Mesendoderm (in vitro differentiated cells): ENCODE measurements around the gene STARD4.

Source experiments
- DNase-seq: peaks from one replicate; pipeline ENCODE4 v3.0.0; 2013
- H2AK5ac ChIP-seq: 2 replicates; pipeline ENCODE4 v1.6.1; 2013; ENCODE audit warnings: low read length, inconsistent platforms
- H2BK120ac ChIP-seq: 2 replicates; pipeline ENCODE4 v1.6.1; 2013; ENCODE audit warnings: low read depth, mild to moderate bottlenecking, low read length, moderate library complexity, mixed read lengths
- H2BK15ac ChIP-seq: replicated peaks from 2 replicates; pipeline ENCODE4 v1.6.1; 2013; ENCODE audit warnings: low read depth, mild to moderate bottlenecking, moderate library complexity
- H2BK5ac ChIP-seq: 2 replicates; pipeline ENCODE4 v1.6.1; 2013; ENCODE audit warnings: low read length, inconsistent platforms
- H3K18ac ChIP-seq: 2 replicates; pipeline ENCODE4 v1.6.1; 2013; ENCODE audit warnings: mild to moderate bottlenecking, low read length, mixed read lengths
- H3K23ac ChIP-seq: one replicate; pipeline ENCODE4 v1.6.1; 2013; ENCODE audit warnings: low read length
- H3K27ac ChIP-seq: 2 replicates; pipeline ENCODE4 v1.5.1; 2013; ENCODE audit warnings: low read depth, mild to moderate bottlenecking, inconsistent platforms, low read length, moderate library complexity
- H3K27me3 ChIP-seq: 2 replicates; pipeline ENCODE4 v1.6.1; 2013; ENCODE audit warnings: low read length, control low read depth, mild to moderate bottlenecking, inconsistent platforms; ENCODE audit not compliant: insufficient read depth, poor library complexity
- H3K36me3 ChIP-seq: 2 replicates; pipeline ENCODE4 v1.6.1; 2013; ENCODE audit warnings: low read length, inconsistent platforms; ENCODE audit not compliant: control insufficient read depth, insufficient read depth
- H3K4ac ChIP-seq: one replicate; pipeline ENCODE4 v1.6.1; 2013; ENCODE audit warnings: low read depth, mild to moderate bottlenecking, low read length, moderate library complexity
- H3K4me1 ChIP-seq: 2 replicates; pipeline ENCODE4 v1.6.1; 2013; ENCODE audit warnings: low read depth, low read length, inconsistent platforms; ENCODE audit not compliant: control insufficient read depth
- H3K4me2 ChIP-seq: 2 replicates; pipeline ENCODE4 v1.6.1; 2013; ENCODE audit warnings: low read length
- H3K4me3 ChIP-seq: 2 replicates; pipeline ENCODE4 v1.5.1; 2013; ENCODE audit warnings: mild to moderate bottlenecking, low read length
- H3K56ac ChIP-seq: one replicate; pipeline ENCODE4 v1.6.1; 2013; ENCODE audit warnings: low read length
- H3K79me1 ChIP-seq: 2 replicates; pipeline ENCODE4 v1.6.1; 2013; ENCODE audit warnings: low read length, inconsistent platforms
- H3K79me2 ChIP-seq: 2 replicates; pipeline ENCODE4 v1.6.1; 2013; ENCODE audit warnings: mild to moderate bottlenecking, low read length; ENCODE audit not compliant: control insufficient read depth, insufficient read depth
- H3K9ac ChIP-seq: 2 replicates; pipeline ENCODE4 v1.6.1; 2013; ENCODE audit warnings: low read length, inconsistent platforms
- H4K5ac ChIP-seq: one replicate; pipeline ENCODE4 v1.6.1; 2013; ENCODE audit warnings: low read length
- H4K8ac ChIP-seq: one replicate; pipeline ENCODE4 v1.6.1; 2013; ENCODE audit warnings: low read depth, mild to moderate bottlenecking, control low read depth, low read length, moderate library complexity
- WGBS: extraction: QIAGEN DNeasy Blood & Tissue Kit; methylation state at CpG from one replicate; pipeline ENCODE4 v1.1.7; 2013; ENCODE audit warnings: low lambda C conversion rate, missing lambda C conversion rate; ENCODE audit not compliant: insufficient coverage; ENCODE audit errors: extremely low coverage; 5-methylcytosine and 5-hydroxymethylcytosine counted together

STARD4 gene

DNA sequence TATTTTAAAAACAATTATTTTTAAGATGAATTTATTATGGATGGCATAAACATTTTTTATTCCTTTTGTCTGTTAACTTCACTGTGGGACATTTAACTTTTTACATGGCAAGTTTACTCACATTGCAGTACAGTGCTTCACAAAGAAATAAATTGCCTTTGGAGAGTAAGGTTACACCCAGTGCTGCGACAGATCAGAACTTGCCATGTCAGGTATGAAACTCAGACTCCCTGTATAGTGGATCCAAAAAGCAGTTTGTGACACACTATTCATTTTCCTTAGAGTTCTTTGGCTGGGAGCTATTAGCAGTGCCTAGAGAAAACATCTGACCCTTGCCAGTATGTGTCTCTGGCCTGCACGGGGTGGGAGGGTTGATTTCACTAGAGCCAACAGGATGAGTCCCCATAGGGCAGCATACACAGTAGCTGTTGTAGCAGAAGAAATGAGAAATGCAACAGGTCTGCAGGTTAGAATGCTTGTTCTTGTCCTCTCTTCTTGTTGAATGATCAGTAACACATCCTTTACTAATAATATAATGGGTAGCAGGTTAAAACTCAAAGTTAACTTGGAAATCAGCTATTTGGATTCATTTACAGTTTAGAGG is 42.9 kb downstream of the STARD4 start:
- Histone ChIP-seq H3K4me3 (no peak overlapping the region), H4K8ac (no peak overlapping the region), H3K27me3 (no peaks in the 10 kb centered on the region), H3K4me2 (no peak overlapping the region), H4K5ac (no peak overlapping the region), H3K79me1 (no peaks in the 10 kb centered on the region), H3K23ac (no peak overlapping the region), H3K18ac (no peak overlapping the region), H3K4me1 (no peaks in the 10 kb centered on the region), H3K27ac (no peak overlapping the region), H3K79me2 (no peaks in the 10 kb centered on the region), H3K9ac (no peak overlapping the region), H3K56ac (no peak overlapping the region), H2AK5ac (no peak overlapping the region), H2BK120ac (no peak overlapping the region), H3K36me3 (no peaks in the 10 kb centered on the region), H3K4ac (no peak overlapping the region), H2BK15ac (no peak overlapping the region), H2BK5ac (no peak overlapping the region)
- no peak for DNase-seq
- WGBS, result no CpG with 5 or more reads among the region's 2 CpGs

DNA sequence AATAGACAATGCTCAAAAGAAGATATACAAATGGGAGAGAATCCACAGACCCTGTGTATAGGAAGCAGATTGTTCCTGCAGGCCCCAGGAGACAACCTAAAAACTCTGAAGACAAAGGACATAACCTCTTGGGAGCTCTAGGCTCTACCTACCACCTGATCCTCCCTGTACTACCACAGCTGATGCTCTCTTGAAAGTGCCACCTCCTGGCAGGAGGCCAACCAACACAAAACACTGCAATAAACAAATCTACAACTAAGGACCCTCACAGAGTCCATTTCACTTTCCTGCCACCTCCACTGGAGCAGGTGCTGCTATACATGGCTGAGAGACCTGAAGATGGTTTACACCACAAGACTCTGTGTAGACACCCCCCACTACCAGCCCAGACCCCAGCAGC is 49.0 kb downstream of the STARD4 start:
- H3K56ac ChIP-seq, result no peak overlapping the region
- H3K27ac ChIP-seq, result no peak overlapping the region
- H3K79me2 ChIP-seq, result no peaks in the 10 kb centered on the region
- H3K23ac ChIP-seq, result no peak overlapping the region
- H3K4me3 ChIP-seq, result no peak overlapping the region
- H3K27me3 ChIP-seq, result no peaks in the 10 kb centered on the region
- H3K18ac ChIP-seq, result no peak overlapping the region
- H2BK120ac ChIP-seq, result no peak overlapping the region
- H2AK5ac ChIP-seq, result no peak overlapping the region
- no peak overlapping the region for H2BK15ac ChIP-seq
- H4K5ac ChIP-seq, result no peak overlapping the region
- H2BK5ac ChIP-seq, result no peak overlapping the region
- no peaks in the 10 kb centered on the region for H3K36me3 ChIP-seq
- no peak overlapping the region for H3K9ac ChIP-seq
- no peak overlapping the region for H3K4me2 ChIP-seq
- no peak overlapping the region for H3K4ac ChIP-seq
- DNase-seq, result peak; percentile 8
- no peaks in the 10 kb centered on the region for H3K4me1 ChIP-seq
- H3K79me1 ChIP-seq, result no peaks in the 10 kb centered on the region
- H4K8ac ChIP-seq, result no peak overlapping the region

DNA sequence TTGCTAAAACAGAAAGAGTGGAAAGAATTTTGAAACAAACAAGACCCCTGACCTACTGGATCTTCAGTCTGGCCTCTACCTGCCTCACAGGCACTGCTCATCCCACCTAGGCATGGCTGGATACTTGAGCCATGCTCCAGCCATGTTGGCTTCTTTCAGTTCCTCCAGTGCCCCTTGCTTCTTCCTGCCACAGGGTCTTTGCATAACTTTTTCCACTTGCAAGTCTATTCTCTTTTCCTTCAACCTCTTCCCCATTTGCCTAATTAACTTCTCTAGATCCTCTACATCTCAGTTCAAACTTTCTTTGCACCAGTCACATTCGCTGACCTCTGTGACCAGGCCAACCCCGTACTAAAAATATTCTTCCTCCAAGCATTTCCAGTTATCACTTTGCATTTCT is 50.4 kb downstream of the STARD4 start:
- Histone ChIP-seq H3K4me1 (no peaks in the 10 kb centered on the region), H3K56ac (no peak overlapping the region), H3K79me2 (no peaks in the 10 kb centered on the region), H2BK15ac (no peak overlapping the region), H2AK5ac (no peak overlapping the region), H3K36me3 (no peaks in the 10 kb centered on the region), H2BK5ac (no peak overlapping the region), H4K5ac (no peak overlapping the region), H3K4me3 (no peak overlapping the region), H3K23ac (no peak overlapping the region), H2BK120ac (no peak overlapping the region), H3K18ac (no peak overlapping the region), H3K9ac (no peak overlapping the region), H3K79me1 (no peaks in the 10 kb centered on the region), H3K27ac (no peak overlapping the region), H3K27me3 (no peaks in the 10 kb centered on the region), H4K8ac (no peak overlapping the region), H3K4me2 (no peak overlapping the region), H3K4ac (no peak overlapping the region)
- DNase-seq, result no peak
- WGBS, result no CpG with 5 or more reads among the region's 2 CpGs

DNA sequence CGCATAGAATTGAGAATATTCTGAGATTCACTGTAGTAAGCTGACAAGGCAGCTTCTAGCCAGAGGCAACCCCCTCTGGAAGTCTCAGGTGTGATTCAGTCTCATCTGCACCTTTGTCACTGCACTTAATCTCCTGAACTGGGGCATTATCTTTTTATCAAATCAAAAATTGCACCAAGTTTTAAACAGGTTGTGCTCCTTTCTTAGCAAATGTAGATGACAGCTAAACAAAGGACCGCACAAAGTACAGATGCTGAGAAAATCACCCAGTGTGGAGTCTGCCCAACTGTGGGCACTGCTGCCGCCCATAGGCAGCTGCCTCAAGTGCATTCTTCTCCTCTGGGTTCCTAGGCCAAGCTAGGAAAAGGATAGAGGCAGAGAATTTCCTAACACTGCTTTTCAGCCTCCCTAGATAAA is 51.1 kb downstream of the STARD4 start:
- H3K36me3 ChIP-seq, result no peaks in the 10 kb centered on the region
- no peaks in the 10 kb centered on the region for H3K79me2 ChIP-seq
- no peak overlapping the region for H2BK5ac ChIP-seq
- no peak overlapping the region for H3K4ac ChIP-seq
- H3K23ac ChIP-seq, result no peak overlapping the region
- H3K4me3 ChIP-seq, result no peak overlapping the region
- no peaks in the 10 kb centered on the region for H3K79me1 ChIP-seq
- no peak overlapping the region for H4K5ac ChIP-seq
- H3K27ac ChIP-seq, result no peak overlapping the region
- no peaks in the 10 kb centered on the region for H3K27me3 ChIP-seq
- no peak overlapping the region for H3K56ac ChIP-seq
- DNase-seq, result peak; percentile 72
- H3K9ac ChIP-seq, result no peak overlapping the region
- H3K4me2 ChIP-seq, result no peak overlapping the region
- no CpG with 5 or more reads among the region's 3 CpGs for WGBS
- H2BK15ac ChIP-seq, result no peak overlapping the region
- H4K8ac ChIP-seq, result no peak overlapping the region
- H2BK120ac ChIP-seq, result peak overlapping the region; percentile 21
- no peak overlapping the region for H3K18ac ChIP-seq
- H2AK5ac ChIP-seq, result no peak overlapping the region
- no peaks in the 10 kb centered on the region for H3K4me1 ChIP-seq

DNA sequence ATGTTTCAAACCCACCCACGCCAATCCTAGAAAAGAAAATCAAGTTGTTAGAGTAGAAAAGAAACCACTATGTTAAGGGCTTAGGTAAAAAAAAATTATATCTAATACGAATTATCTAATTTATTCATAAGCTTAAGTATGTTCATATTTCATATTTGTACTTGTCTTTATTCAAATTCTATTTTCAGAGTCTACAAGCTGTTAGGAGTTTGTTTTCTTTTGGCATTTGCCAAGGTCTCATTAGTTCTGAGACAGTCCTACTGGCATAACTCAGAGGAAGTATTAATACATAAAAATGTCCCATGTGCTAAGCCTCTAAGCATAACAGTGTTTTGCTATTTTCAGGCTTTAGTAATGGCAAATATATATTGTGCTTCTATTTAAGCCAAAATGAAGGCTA is 57.6 kb downstream of the STARD4 start:
- no peaks in the 10 kb centered on the region for H3K36me3 ChIP-seq
- no peak overlapping the region for H3K23ac ChIP-seq
- no peaks in the 10 kb centered on the region for H3K79me2 ChIP-seq
- H4K5ac ChIP-seq, result no peak overlapping the region
- H4K8ac ChIP-seq, result no peak overlapping the region
- no peaks in the 10 kb centered on the region for H3K79me1 ChIP-seq
- no peak overlapping the region for H2BK15ac ChIP-seq
- no peak overlapping the region for H2AK5ac ChIP-seq
- H3K4me1 ChIP-seq, result no peaks in the 10 kb centered on the region
- H2BK120ac ChIP-seq, result no peak overlapping the region
- H3K9ac ChIP-seq, result no peak overlapping the region
- no peak overlapping the region for H3K4ac ChIP-seq
- H3K27me3 ChIP-seq, result no peaks in the 10 kb centered on the region
- H3K56ac ChIP-seq, result no peak overlapping the region
- H3K18ac ChIP-seq, result no peak overlapping the region
- H3K4me2 ChIP-seq, result no peak overlapping the region
- H3K27ac ChIP-seq, result no peak overlapping the region
- H2BK5ac ChIP-seq, result no peak overlapping the region
- H3K4me3 ChIP-seq, result no peak overlapping the region
- no peak for DNase-seq
- WGBS, result no CpG with 5 or more reads among the region's 2 CpGs

DNA sequence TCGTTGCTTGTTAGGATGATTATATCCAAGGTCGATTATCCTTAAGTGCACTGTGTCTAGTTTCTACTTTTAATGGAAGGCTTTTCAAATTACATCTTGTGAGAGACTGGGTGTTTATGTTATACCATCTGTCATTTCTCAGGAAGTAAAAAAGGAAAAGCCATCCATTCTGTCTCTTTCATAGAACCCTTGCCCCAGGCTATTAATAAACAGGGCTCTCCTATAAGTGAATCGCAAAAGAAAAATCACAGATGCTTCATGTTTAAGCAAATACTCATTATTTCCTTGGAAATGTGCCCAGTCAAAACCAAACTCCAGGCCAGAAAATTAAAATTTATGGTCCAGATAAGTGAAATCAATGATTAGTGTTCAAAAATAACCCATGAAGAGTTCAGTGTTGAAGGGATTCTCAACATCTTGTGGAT is 58.1 kb downstream of the STARD4 start:
- no peak overlapping the region for H3K23ac ChIP-seq
- no peak overlapping the region for H2BK120ac ChIP-seq
- no CpG with 5 or more reads among the region's 3 CpGs for WGBS
- no peak overlapping the region for H3K4ac ChIP-seq
- H3K79me2 ChIP-seq, result no peaks in the 10 kb centered on the region
- no peak overlapping the region for H4K5ac ChIP-seq
- no peaks in the 10 kb centered on the region for H3K4me1 ChIP-seq
- DNase-seq, result no peak
- no peak overlapping the region for H2BK5ac ChIP-seq
- no peak overlapping the region for H2BK15ac ChIP-seq
- H3K27me3 ChIP-seq, result no peaks in the 10 kb centered on the region
- no peaks in the 10 kb centered on the region for H3K79me1 ChIP-seq
- no peak overlapping the region for H3K18ac ChIP-seq
- H4K8ac ChIP-seq, result no peak overlapping the region
- no peak overlapping the region for H3K4me2 ChIP-seq
- no peak overlapping the region for H3K4me3 ChIP-seq
- H3K9ac ChIP-seq, result no peak overlapping the region
- H2AK5ac ChIP-seq, result no peak overlapping the region
- H3K56ac ChIP-seq, result no peak overlapping the region
- no peaks in the 10 kb centered on the region for H3K36me3 ChIP-seq
- H3K27ac ChIP-seq, result no peak overlapping the region
